Activated CD4-positive, CD25-positive, alpha-beta regulatory T cell treated with anti-CD3 and anti-CD28 coated beads, Interleukin-2, amount 50 U/mL, for 72 hours (primary cell): Measurements from ENCODE around the gene P3H4.
"Not testable (repeated sequence)": the region's sequence is repeated elsewhere in the genome, so short reads cannot be mapped to it uniquely, and the experiment has no call there.

Experiments used
- DNase-seq: peaks from one replicate; pipeline ENCODE4 v3.0.0; 2021

The P3H4 gene

DNA sequence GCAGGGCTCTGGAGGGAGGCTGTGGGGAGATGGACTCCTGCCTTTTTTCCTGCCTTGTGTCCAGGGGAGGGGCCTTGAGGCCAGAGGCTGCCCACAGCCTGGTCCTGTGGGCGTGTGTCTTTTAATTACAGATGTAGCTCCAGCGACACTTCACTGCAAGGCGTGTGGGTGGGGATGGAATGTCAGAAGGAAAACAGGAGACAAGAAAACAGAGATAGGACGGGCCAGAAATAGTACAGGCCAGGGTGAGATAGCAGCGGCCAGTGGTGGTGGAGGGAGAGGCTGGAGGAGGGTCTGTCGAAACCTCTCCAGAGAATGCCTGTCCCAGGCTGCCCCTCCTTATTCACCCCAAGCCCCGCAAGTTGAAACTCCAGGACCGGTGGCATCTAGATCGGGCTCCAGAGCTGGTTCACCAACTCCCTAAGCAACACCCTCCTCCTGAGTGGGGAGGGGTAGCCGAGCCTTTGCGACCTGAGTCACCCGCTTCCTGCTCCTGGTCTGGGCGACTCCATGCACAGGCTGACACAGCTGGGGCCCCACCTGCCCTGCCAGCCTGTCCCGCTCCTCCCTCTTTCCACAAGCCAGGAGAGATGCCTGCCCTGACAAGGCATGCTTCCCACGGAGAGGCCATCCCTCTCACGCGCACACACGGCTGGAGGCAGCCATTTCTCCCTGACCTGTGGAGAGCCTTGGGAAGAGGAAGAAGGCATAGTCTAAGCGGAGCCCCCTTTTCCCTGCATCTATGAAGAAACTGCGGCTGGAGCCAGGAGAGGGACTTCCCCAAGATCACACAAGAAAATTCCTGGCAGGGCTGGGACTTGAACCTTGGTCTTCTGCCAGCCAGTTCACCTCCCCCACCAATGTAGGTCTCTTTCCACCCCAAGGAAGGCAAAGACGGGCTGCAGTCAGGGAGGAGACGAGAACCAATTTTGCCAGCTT, 18.6 kb downstream of the P3H4 start:
- no peak for DNase-seq

DNA sequence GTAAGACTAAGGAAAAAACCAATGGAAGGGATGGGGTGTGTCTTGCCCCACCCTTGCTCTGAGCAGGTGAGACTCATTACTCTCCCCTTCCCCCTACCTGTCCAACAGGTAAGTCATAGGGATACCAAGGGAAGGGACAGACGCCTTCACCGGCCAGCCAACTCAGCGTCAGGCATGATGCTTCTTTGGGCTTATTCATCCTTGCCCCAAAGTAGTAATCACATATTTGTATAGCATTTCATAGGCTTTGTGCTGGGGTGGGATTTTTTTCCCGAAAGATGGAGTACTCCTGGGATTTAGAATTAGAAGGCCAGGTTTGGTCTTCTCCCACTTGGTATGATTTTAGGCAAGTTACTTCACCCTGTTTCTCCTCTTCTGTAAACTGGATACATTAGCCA, 24.7 kb downstream of the P3H4 start:
- DNase-seq, result no peak

- peak; percentile 88 for DNase-seq
Observed at GRCh38 chr17:41786227-41787020, 25.3 kb downstream of the P3H4 start, which contains the start of gene JUP. JUP (minus strand) TSS chr17:41786711; CDS start chr17:41771854, 14,857 bp downstream.

DNA sequence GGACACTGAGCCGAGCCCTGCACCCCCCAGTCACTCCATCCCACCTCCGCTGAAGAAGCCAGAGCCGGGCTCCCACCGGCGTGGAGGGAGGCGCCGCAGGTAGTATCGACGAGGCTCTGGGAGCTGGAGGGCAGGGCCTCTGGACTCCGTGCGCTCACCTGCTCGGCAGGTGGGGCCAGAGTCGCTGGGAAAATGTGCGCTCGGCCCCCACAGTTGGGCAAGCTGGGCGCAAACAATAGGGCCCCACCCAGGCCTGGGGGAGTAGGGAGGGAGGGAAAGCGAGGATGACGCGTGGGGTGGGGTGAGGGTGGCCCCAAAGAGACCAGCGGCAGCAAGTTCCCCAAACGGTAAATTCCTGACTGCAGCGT, 25.9 kb downstream of the P3H4 start:
- no peak for DNase-seq

DNA sequence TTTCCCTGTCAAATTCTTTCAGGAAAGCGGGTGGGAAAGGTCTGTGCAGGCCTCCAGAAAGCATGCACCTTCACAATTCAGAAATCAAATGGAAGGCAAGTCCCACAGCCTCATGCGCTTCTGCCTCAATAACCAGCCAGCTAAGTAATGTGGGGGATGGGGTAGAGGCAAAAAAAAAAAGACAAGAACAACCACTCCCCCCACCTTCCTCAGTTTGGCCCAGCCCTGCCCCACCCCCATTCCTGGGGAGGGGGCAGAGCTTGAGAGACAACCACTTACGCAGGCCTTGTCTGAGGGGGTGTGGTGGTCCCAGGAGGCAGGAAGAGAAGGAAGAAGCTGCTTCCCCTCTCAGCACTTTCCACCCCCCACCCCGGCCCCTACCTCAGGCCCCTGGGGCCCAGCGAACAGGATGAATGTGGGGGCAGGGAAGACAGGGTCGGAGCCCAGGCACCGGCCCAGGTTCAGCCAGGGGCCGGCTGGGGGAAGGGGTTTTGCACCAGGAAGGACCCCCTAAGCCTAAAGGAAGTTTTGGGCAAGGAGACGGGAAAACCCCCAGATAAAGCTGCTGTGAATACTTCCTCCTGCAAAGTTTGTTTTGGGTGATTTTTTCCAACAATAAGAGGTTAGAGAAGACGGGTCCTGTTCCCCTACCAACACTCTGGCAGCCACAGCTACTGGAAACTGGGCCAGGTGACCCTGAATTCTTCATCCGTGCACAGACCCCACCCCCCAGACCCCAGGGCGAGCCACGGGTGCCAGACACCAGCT, 26.5 kb downstream of the P3H4 start:
- DNase-seq, result no peak

DNA sequence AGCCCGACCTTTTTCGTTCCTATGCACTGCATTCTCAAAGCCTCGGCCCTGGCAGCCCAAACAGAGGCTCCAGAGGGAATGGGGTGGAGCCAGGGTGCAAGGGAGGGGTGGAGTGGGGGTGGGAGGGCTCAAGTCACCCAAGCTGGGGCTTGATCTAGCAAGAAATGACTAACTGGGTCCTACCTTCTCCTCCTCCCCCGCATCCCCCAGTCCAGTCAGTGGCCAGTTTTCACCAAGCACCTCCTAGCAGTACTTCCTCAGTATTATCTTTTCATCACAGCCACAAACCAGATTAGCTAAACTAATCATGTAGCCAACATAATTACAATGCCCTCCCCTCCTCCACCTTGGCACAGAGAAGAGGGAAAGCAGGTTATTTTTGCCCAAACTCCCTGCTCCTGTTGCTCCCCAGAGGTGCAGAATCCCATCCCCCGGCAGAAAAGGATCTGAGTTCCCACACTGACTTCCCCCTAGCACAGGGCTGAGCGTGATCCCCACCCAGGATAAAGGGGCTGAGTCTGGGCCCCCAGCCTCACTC, 27.5 kb downstream of the P3H4 start:
- no peak for DNase-seq

- no peak for DNase-seq
Observed at GRCh38 chr17:41782142-41782541, 29.6 kb downstream of the P3H4 start.

DNA sequence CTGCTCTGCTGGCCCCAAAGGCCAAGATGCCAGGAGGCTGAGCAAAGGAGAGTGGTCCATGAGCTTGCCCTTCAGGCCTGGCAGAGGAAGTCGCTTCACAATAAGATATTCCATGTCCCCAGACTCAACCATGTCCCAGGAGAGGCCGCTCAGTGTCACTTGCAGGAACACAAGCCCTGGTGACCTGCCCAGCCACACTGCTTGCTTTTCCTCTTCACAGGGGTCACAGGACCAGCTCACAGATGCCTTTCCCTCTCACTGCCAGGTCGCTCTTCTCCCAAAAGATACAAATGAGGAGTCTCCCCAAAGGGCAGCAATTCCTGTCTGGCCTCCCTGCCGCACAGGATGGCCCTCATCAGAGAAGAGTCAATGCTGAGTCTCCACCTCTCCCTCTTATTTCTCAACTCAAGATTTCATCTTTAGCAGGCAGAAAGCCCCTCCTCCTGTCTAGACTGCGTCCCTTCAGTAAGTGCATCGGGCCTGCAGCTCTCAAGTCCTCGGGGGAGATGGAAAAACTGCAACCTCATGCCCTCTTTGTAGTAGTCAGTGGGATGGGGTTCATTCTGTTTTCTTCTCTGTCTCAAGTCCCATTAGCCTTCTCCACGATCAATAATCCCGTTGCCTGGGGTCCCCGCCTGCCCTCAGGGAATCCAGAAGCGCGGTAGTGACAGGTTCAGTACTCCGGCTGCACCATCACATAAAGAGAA, 30.2 kb downstream of the P3H4 start:
- DNase-seq, result no peak

GRCh38 chr17:41779954-41780353, 31.8 kb downstream of the P3H4 start:
- DNase-seq, result no peak

DNA sequence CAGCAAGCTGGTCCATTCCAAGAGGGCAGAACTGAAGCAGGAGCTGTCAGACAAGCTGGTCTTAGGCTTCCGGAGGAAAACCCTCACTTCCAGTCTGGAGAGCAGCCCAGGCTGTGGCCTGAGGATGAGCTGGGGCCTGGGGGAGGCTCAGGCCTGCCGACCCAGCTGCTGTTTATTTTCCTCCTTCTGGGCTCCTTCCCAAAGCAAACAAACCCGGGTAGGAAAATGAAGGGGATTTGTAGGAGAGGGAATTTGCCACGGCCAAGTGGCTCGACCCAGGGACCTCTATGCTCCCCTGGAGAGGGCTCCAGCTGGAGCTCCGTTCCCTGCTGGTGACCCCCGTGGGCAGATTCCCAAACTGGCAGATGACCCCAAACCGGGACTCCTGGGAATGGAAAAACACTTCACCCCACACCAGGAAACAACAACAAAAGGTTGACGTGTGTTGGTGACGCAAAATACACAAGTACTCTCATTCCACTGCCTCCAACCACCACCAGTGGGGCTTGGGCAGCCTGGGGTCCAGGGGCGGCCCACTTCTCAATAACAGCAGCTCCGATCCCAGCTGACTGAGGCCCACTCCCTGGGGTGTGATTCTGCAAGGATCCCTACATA, 34.1 kb downstream of the P3H4 start:
- no peak for DNase-seq

GRCh38 chr17:41777157-41777573, 34.6 kb downstream of the P3H4 start:
- DNase-seq, result no peak

- DNase-seq, result not testable (repeated sequence)
Observed at GRCh38 chr17:41776262-41776900, 35.4 kb downstream of the P3H4 start.

- no peak for DNase-seq
Observed at GRCh38 chr17:41775394-41776226, 36.1 kb downstream of the P3H4 start.

DNA sequence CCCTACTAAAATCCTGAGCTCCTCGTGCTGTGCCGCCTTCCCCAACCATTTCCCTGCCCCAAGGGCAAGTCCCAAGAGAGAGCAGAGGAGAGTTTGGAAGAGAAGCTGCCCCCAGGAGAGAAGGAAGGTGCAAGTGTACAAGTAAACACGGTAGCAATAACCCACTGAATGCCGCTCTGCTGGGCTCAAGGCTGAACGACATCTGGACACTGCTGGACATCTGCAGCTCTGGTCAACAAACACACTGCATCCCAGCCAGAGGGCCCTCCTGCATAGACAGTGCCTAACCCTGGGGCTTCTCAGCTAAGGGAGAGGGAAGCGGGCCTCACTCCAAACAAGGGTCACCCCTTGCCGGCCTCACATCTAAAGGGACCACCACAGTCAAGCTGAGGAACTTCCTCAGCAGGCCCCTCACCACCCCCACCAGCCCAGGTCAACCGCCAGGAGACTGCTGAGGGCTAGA, 38.0 kb downstream of the P3H4 start:
- DNase-seq, result no peak

- DNase-seq, result no peak
Observed at GRCh38 chr17:41773190-41773588, 38.6 kb downstream of the P3H4 start.

GRCh38 chr17:41772586-41773189, 39.1 kb downstream of the P3H4 start:
- DNase-seq, result no peak

DNA sequence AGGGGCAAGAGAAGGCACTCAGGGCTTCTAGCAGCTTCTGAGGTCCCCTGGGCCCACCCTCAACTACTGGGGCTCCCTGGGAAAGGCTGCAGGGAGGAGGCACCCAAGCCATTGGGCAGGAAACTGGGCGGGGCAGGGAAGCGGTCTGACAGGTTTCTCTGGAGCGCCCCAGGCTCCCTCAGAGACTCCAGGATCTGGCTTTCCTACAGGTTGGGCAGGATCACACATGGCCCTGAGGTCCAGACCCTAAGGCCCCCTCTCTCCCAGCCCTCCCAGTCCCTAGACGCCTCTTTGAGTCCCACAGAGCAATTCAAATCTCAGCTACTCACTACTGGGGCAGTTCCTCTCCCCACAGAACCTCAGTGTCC, 39.5 kb downstream of the P3H4 start:
- no peak for DNase-seq

DNA sequence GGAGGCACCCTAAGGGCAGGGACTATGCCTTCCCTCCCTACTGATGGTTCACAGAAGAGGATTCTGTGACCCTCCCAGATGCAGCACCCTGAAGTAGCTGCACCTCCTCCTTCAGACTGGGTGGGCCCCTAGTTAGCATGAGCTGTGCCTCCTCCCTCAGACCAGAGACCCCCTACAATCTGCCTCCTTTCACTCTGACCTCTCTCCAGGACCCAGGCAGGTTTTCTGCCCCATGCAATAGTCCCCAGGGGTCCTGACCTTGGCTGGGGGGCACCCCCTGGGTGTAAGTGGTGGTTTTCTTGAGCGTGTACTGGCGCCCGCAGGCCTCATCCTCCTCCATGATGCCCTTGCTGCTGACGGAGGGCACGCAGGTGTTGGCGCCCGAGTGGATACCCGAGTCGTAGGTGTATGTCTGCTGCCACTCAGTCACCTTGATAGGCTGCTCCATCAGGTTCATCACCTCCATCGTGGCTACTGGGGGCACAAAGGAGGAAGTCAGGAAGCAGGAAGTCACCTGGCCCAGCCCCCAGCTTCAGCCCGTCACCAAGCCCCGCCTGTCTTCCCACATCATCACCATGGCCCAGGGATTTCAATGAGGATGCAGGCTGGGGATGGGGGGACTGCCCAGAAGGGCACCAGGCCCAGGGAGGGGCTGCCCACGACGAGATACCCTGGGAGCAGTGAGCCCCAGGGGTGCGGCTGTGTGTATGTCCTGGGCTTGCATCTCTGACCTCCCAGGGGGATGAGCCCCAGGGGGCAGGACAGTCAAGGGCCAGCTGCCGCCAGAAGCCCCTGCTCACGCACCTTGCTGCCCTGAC, 40.2 kb downstream of the P3H4 start:
- no peak for DNase-seq

GRCh38 chr17:41769985-41770384, 41.8 kb downstream of the P3H4 start:
- no peak for DNase-seq
